WI38 (cell line): Measurements from ENCODE around the gene WWC2.

Experiments used
- H3K4me3 ChIP-seq: 2 replicates; pipeline ENCODE4 v1.5.1; 2011; ENCODE audit warnings: low read depth, mild to moderate bottlenecking, control low read depth, low read length
- CTCF ChIP-seq: IDR thresholded peaks from 2 replicates; pipeline ENCODE4 v1.5.1; 2012; ENCODE audit warnings: low read depth, mild to moderate bottlenecking, control low read depth, low read length

The WWC2 gene

GRCh38 chr4:183350317-183351071 is 251.4 kb downstream of the WWC2 start:
- H3K4me3 ChIP-seq, result no peak overlapping the region
- no peak for TF ChIP-seq CTCF

DNA sequence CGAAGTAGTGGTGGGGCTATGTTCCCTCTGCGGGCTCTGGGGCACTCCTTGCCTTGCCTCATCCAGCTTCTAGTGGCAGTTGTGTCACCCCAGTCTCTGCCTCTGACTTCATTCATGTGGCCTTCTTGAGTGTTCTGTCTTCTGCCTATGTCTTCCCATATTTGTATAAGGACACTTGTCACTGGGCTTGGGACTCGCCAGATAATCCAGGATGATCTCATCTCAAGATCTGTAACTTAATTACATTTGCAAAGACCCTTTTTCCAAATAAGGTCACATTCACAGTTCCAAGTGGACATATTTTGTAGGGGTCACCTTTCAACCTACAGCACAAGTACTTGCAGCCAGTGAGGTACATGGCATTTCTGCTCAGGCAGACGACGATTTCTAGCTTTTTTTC is 253.5 kb downstream of the WWC2 start:
- no peak for TF ChIP-seq CTCF
- no peak overlapping the region for H3K4me3 ChIP-seq

DNA sequence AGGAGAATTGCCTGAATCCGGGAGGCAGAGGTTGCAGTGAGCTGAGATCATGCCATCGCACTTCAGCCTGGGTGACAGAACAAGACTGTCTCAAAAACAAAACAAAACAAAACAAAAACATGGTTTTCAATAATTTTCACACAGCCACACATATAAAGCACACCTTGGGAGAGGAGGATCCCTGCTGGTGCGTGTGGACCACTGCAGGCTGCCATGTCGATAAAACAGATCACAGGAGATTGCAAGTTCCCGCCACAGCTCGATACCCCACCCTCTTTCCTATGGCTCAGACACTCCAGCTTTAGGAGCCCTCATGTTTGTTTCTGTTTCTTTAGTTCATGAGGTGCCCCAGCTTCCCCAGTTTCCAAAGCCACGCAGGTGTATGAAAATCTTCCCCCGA is 254.5 kb downstream of the WWC2 start:
- no peak for TF ChIP-seq CTCF
- no peak overlapping the region for H3K4me3 ChIP-seq

DNA sequence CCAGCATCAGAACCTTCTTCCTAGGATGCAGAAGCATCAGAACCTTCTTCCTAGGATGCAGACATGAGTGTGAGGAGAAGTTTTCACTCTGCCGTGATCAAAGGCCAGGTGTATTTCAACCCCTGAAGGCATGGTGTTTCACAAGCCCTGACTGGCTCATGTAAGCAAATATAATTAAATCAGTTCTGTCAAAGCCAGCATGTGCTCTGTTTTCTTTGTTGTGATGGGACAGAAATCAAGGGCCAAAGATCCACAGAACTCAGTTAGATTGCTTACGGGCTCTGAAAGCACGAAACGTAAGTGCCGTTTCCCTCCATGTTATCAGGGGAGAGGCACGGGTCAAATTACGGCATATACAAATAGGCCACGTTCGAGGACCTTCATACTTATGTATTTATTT is 255.2 kb downstream of the WWC2 start:
- no peak for TF ChIP-seq CTCF
- H3K4me3 ChIP-seq, result no peak overlapping the region

DNA sequence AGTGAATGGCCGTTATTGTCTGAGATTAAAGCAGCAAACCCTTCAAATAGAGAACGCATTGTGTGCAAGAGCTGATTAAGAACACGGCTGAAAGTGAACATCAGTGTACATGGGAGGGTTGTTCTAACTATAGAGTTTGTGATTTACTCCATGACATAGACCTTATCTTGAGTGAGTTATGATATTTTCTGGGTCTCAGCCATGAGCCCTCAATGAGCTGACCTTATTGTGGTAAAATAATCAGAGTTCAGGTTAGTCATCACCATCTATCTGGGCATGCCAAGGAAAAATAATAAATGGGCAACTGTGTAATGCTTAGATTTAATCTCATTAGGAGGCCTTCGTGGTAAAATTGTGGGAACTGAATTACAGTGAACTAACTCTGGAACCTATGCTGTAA is 256.3 kb downstream of the WWC2 start:
- no peak for TF ChIP-seq CTCF
- H3K4me3 ChIP-seq, result no peak overlapping the region

GRCh38 chr4:183356173-183356830 is 257.2 kb downstream of the WWC2 start:
- no peak for TF ChIP-seq CTCF
- no peak overlapping the region for H3K4me3 ChIP-seq

- no peak for TF ChIP-seq CTCF
- H3K4me3 ChIP-seq, result no peak overlapping the region
Observed at GRCh38 chr4:183356931-183357675, 258.0 kb downstream of the WWC2 start.
